Activated CD4-positive, alpha-beta T cell treated with anti-CD3 and anti-CD28 coated beads, Interleukin-2, amount 50 U/mL, for 16 hours (primary cell): ENCODE results near the gene LCN1.

Source experiments
- DNase-seq: peaks from one replicate; pipeline ENCODE4 v3.0.0-alpha.2; 2020

The LCN1 gene

DNA sequence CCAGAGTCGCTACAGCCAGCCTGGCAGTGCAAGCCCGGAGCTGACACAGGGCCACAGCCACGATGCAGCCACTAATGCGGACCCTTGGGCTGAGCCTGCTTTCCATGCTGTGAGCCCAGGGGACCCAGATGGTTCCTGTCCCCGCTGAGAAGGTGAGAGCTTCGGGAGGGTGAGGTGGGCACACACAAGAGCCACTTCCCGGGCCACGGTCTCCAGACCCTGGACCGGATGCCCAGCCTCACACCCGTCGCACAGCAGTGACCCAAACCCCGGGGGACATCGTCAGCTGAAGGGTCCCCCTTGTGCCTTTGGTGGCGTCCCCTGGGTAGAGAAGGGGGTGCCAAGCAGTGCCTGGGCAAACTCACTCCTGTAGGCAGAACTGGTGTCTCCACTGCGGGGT is 53.7 kb downstream of the LCN1 start:
- no peak for DNase-seq
